Trophoblast cell (in vitro differentiated cells and primary cell): ENCODE measurements around the gene ITPRIPL2.
A peak's percentile ranks its signal among the peaks of the same experiment; 100 is the strongest.

Experiments used
- DNase-seq, 2 donors: peaks; one replicate each; pipeline ENCODE4 v3.0.0-alpha.2; 2016
- H2AFZ ChIP-seq: 2 replicates; pipeline ENCODE4 v1.6.1; 2013; ENCODE audit warnings: low read length, moderate library complexity, mild to moderate bottlenecking; ENCODE audit not compliant: insufficient read depth, poor library complexity
- H2AK5ac ChIP-seq: 2 replicates; pipeline ENCODE4 v1.6.1; 2013; ENCODE audit warnings: mild to moderate bottlenecking, low read length
- H2BK120ac ChIP-seq: 2 replicates; pipeline ENCODE4 v1.6.1; 2013; ENCODE audit warnings: low read length, mild to moderate bottlenecking, moderate library complexity; ENCODE audit not compliant: insufficient read depth, poor library complexity
- H2BK12ac ChIP-seq: 2 replicates; pipeline ENCODE4 v1.6.1; 2013; ENCODE audit warnings: mild to moderate bottlenecking, low read length, moderate library complexity
- H2BK5ac ChIP-seq: 2 replicates; pipeline ENCODE4 v1.6.1; 2013; ENCODE audit warnings: low read length, low read depth, moderate library complexity, mild to moderate bottlenecking; ENCODE audit not compliant: poor library complexity
- H3K14ac ChIP-seq: 2 replicates; pipeline ENCODE4 v1.6.1; 2013; ENCODE audit warnings: mild to moderate bottlenecking, low read length
- H3K18ac ChIP-seq: 2 replicates; pipeline ENCODE4 v1.6.1; 2013; ENCODE audit warnings: mild to moderate bottlenecking, low read length
- H3K23ac ChIP-seq: 2 replicates; pipeline ENCODE4 v1.6.1; 2013; ENCODE audit warnings: low read length
- H3K27ac ChIP-seq: 2 replicates; pipeline ENCODE4 v1.5.1; 2013; ENCODE audit warnings: low read depth, mild to moderate bottlenecking, inconsistent platforms, low read length, moderate library complexity
- H3K27me3 ChIP-seq: 2 replicates; pipeline ENCODE4 v1.6.1; 2013; ENCODE audit warnings: inconsistent platforms, mild to moderate bottlenecking, low read length, moderate library complexity; ENCODE audit not compliant: insufficient read depth
- H3K36me3 ChIP-seq, 2 experiments: 1 replicate in 1 of 2; 2 replicates in 1 of 2; pipeline ENCODE4 v1.6.1; 2013; ENCODE audit warnings: low read length in 2 of 2, mild to moderate bottlenecking in 2 of 2, moderate library complexity in 1 of 2; ENCODE audit not compliant: insufficient read depth in 2 of 2, control insufficient read depth in 1 of 2
- H3K4ac ChIP-seq: 2 replicates; pipeline ENCODE4 v1.6.1; 2013; ENCODE audit warnings: low read depth, mild to moderate bottlenecking, low read length, moderate library complexity
- H3K4me1 ChIP-seq, 2 experiments: 1 replicate in 1 of 2; 2 replicates in 1 of 2; pipeline ENCODE4 v1.6.1; 2013; ENCODE audit warnings: low read length in 2 of 2, mild to moderate bottlenecking in 2 of 2, moderate library complexity in 1 of 2; ENCODE audit not compliant: insufficient read depth in 2 of 2, control insufficient read depth in 1 of 2
- H3K4me2 ChIP-seq: 2 replicates; pipeline ENCODE4 v1.6.1; 2013; ENCODE audit warnings: inconsistent platforms, mild to moderate bottlenecking, low read length, moderate library complexity
- H3K4me3 ChIP-seq: 2 replicates; pipeline ENCODE4 v1.5.1; 2013; ENCODE audit warnings: mild to moderate bottlenecking, low read depth, low read length, inconsistent platforms
- H3K79me1 ChIP-seq: one replicate; pipeline ENCODE4 v1.6.1; 2013; ENCODE audit warnings: low read length
- H3K79me2 ChIP-seq: 2 replicates; pipeline ENCODE4 v1.6.1; 2013; ENCODE audit warnings: low read length, mild to moderate bottlenecking; ENCODE audit not compliant: control insufficient read depth, insufficient read depth, poor library complexity
- H3K9ac ChIP-seq: 2 replicates; pipeline ENCODE4 v1.6.1; 2013; ENCODE audit warnings: mild to moderate bottlenecking, low read length
- H3K9me3 ChIP-seq: 2 replicates; pipeline ENCODE4 v1.6.1; 2013; ENCODE audit warnings: low read depth, mild to moderate bottlenecking, control low read depth, inconsistent platforms, low read length; ENCODE audit not compliant: insufficient read depth
- H4K12ac ChIP-seq: 2 replicates; pipeline ENCODE4 v1.6.1; 2013; ENCODE audit warnings: low read depth, mild to moderate bottlenecking, low read length, moderate library complexity
- H4K8ac ChIP-seq: 2 replicates; pipeline ENCODE4 v1.6.1; 2013; ENCODE audit warnings: low read depth, mild to moderate bottlenecking, low read length, moderate library complexity
- H4K91ac ChIP-seq: one replicate; pipeline ENCODE4 v1.6.1; 2013; ENCODE audit warnings: low read depth, mild to moderate bottlenecking, low read length, moderate library complexity
- WGBS: extraction: QIAGEN DNeasy Blood & Tissue Kit; methylation state at CpG from one replicate; pipeline ENCODE4 v1.1.7; 2013; ENCODE audit warnings: missing lambda C conversion rate; ENCODE audit not compliant: insufficient read length, insufficient coverage; ENCODE audit errors: extremely low coverage; 5-methylcytosine and 5-hydroxymethylcytosine counted together

The ITPRIPL2 gene

DNA sequence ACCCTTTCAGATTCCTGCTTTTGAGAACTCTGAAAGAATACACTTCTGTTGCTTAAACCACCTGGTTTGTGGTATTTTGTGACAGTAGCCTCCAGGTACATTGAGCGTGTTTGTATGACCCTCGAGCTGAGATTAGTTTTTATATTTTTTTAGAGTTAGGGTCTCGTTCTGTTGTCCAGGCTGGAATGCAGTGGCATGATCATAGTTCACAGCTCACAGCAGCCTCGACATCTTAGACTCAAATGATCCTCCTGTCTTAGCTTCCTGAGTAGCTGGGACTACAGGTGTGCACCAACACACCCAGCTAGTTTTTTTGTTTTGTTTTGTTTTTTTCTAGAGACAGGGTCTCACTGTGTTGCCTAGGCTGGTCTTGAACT lies 4.5 kb upstream of the ITPRIPL2 start:
- H3K9me3 ChIP-seq, result no peaks in the 10 kb centered on the region
- H4K91ac ChIP-seq, result no peak overlapping the region
- no peaks in the 10 kb centered on the region for H3K27me3 ChIP-seq
- H3K27ac ChIP-seq, result peak overlapping the region; percentile 26
- peaks cover 8 to 13% of the 10 kb centered on the region in 2 experiments for H3K4me1 ChIP-seq
- DNase-seq, result no peak
- no peak overlapping the region for H3K9ac ChIP-seq
- H3K79me2 ChIP-seq, result peaks cover 7% of the 10 kb centered on the region
- H3K4ac ChIP-seq, result no peak overlapping the region
- H2AFZ ChIP-seq, result no peak overlapping the region
- no peak overlapping the region for H3K4me2 ChIP-seq
- no peak overlapping the region for H4K12ac ChIP-seq
- no peak overlapping the region for H4K8ac ChIP-seq
- no CpG with 5 or more reads among the region's 4 CpGs for WGBS
- no peak overlapping the region for H3K23ac ChIP-seq
- no peak overlapping the region for H2BK5ac ChIP-seq
- H2AK5ac ChIP-seq, result no peak overlapping the region
- H3K14ac ChIP-seq, result no peak overlapping the region
- no peak overlapping the region for H3K18ac ChIP-seq
- H3K36me3 ChIP-seq, result no peaks in the 10 kb centered on the region
- peaks cover 13% of the 10 kb centered on the region for H3K79me1 ChIP-seq
- no peak overlapping the region for H2BK12ac ChIP-seq
- H2BK120ac ChIP-seq, result no peak overlapping the region
- no peak overlapping the region for H3K4me3 ChIP-seq

DNA sequence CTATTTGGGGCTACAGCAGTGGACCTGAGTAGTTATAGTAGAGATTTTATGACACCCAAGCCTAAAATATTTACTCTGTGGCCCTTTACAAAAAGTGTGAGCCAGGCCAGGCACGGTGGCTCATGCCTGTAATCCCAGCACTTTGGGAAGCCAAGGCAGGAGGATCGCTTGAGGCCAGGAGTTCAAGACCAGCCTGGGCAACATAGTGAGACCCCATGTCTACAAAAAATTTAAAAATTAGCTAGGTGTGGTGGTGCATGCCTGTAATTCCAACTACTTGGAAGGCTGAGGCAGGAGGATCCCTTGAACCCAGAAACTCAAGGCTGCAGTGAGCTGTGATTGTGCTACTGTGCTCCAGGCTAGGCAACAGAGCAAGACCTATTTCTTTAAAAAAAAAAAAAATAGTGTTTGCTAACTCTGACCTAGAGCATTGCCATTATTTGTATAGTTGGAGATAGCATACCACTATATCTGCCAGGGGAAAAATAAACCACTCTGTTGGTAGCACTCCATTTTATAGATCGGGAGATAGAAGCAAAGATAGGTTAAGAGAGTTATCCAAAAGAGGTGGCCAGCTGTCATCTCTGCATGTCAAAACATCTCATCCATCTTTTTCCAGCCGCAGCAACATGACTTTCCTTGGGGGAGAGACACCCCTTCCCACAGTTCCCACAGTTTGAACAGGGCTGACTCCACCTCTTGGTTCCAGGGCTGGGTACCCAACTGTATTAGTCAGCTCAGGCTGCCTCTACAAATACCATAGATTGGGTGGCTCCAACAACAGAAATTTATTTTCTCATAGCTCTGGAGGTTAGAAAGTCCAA lies 3.0 kb upstream of the ITPRIPL2 start:
- Histone ChIP-seq H3K9ac (no peak overlapping the region), H2BK5ac (no peak overlapping the region), H4K8ac (no peak overlapping the region), H3K18ac (no peak overlapping the region), H4K91ac (no peak overlapping the region), H3K4ac (no peak overlapping the region), H3K9me3 (peaks cover 3% of the 10 kb centered on the region), H3K4me2 (no peak overlapping the region), H3K14ac (no peak overlapping the region), H3K27me3 (no peaks in the 10 kb centered on the region), H3K27ac (no peak overlapping the region), H3K23ac (no peak overlapping the region), H2AK5ac (no peak overlapping the region), H3K4me3 (no peak overlapping the region), H3K4me1 (peaks cover 22 to 26% of the 10 kb centered on the region in 2 experiments), H4K12ac (no peak overlapping the region), H3K36me3 (peaks cover 8 to 9% of the 10 kb centered on the region in 2 experiments), H2BK12ac (no peak overlapping the region), H3K79me2 (peaks cover 19% of the 10 kb centered on the region), H2AFZ (no peak overlapping the region), H2BK120ac (no peak overlapping the region), H3K79me1 (peaks cover 17% of the 10 kb centered on the region)
- WGBS, result no CpG with 5 or more reads among the region's 4 CpGs
- DNase-seq, result no peak

DNA sequence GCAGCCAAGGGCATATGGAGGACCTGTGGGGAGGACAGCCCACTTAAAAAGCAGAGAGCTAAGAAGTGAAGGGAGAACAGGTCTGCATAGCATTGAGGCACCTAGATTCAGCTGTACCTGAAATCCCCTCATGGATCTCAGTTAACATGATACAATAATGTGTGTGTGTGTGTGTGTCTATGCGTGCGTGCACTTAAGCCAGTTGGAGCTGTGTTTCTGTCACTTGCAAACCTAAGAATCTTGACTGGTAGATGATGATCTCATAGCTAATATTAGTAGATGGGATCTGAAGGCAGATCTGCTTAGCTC lies 1.7 kb upstream of the ITPRIPL2 start:
- H2BK120ac ChIP-seq, result no peak overlapping the region
- no peak for DNase-seq
- H3K4me2 ChIP-seq, result no peak overlapping the region
- no peak overlapping the region for H3K27ac ChIP-seq
- no CpG with 5 or more reads among the region's 2 CpGs for WGBS
- no peak overlapping the region for H4K8ac ChIP-seq
- H3K9ac ChIP-seq, result no peak overlapping the region
- H3K36me3 ChIP-seq, result peaks cover 10 to 13% of the 10 kb centered on the region in 2 experiments
- no peak overlapping the region for H4K12ac ChIP-seq
- H3K23ac ChIP-seq, result no peak overlapping the region
- H3K27me3 ChIP-seq, result no peaks in the 10 kb centered on the region
- H2AK5ac ChIP-seq, result no peak overlapping the region
- H3K79me1 ChIP-seq, result peaks cover 17% of the 10 kb centered on the region
- H3K9me3 ChIP-seq, result peaks cover 3% of the 10 kb centered on the region
- no peak overlapping the region for H2BK12ac ChIP-seq
- no peak overlapping the region for H3K4me3 ChIP-seq
- H2BK5ac ChIP-seq, result no peak overlapping the region
- peaks cover 25 to 32% of the 10 kb centered on the region in 2 experiments for H3K4me1 ChIP-seq
- no peak overlapping the region for H3K4ac ChIP-seq
- no peak overlapping the region for H3K18ac ChIP-seq
- H2AFZ ChIP-seq, result no peak overlapping the region
- H4K91ac ChIP-seq, result no peak overlapping the region
- peaks cover 20% of the 10 kb centered on the region for H3K79me2 ChIP-seq
- no peak overlapping the region for H3K14ac ChIP-seq

DNA sequence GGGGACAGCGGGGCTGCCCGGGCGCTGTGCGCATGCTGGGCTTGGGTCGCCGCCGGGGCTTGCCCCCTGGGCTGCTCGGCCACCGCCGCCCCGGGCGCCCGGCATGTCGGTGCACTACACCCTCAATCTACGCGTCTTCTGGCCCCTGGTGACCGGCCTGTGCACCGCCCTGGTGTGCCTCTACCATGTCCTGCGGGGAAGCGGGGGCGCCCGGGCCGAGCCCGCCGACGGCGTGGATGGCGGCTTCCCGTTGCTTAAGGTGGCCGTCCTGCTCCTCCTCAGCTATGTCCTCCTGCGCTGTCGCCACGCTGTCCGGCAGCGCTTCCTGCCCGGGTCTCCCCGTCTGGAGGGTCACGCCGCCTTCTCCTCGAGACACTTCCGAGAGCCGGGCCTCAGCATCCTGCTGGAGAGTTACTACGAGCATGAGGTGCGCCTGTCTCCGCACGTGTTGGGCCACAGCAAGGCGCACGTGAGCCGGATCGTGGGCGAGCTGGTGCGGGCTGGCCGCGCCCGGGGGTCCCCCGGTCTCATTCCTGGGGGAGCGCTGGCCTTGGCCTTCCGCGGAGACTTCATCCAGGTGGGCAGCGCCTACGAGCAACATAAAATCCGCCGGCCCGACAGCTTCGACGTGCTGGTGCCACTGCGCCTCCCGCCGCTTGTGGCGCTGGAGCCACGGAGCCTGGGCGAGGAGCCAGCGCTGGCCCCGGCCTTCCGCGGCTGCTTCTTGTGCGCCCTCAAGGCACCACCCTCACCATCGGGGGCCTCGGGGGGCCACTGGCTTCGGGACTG lies 789 bp downstream of the ITPRIPL2 start:
- Histone ChIP-seq H3K27ac (peak overlapping the region; percentile 77), H2BK5ac (peak overlapping the region; percentile 92), H3K4me3 (peak overlapping the region; percentile 71), H3K18ac (peak overlapping the region; percentile 90), H3K4ac (peak overlapping the region; percentile 66), H3K14ac (peak overlapping the region; percentile 97), H2BK12ac (no peak overlapping the region), H3K9me3 (peaks cover 3% of the 10 kb centered on the region), H2AFZ (peak overlapping the region; percentile 80), H4K12ac (peak overlapping the region; percentile 29), H3K4me1 (peaks cover 26 to 31% of the 10 kb centered on the region in 2 experiments), H3K23ac (no peak overlapping the region), H3K36me3 (peaks cover 10 to 13% of the 10 kb centered on the region in 2 experiments), H3K79me2 (peaks cover 20% of the 10 kb centered on the region), H3K79me1 (peaks cover 18% of the 10 kb centered on the region), H3K4me2 (peak overlapping the region; percentile 87), H2AK5ac (peak overlapping the region; percentile 67), H4K8ac (peak overlapping the region; percentile 81), H3K9ac (peak overlapping the region; percentile 87), H3K27me3 (no peaks in the 10 kb centered on the region), H2BK120ac (peak overlapping the region; percentile 89), H4K91ac (peak overlapping the region; percentile 89)
- DNase-seq, result peak; percentile 17 to 42
- WGBS, result no CpG with 5 or more reads among the region's 80 CpGs
